ENCODE data around the gene LRMDA. TPM values are rescaled to one million over a fixed set of nuclear protein-coding genes. Genes with fewer than 3 reads are reported as not detected.
A peak's percentile ranks its signal among the peaks of the same experiment; 100 is the strongest.

The LRMDA gene
- total RNA-seq, 1 donor from 2014 or later, result 5.2 TPM

DNA sequence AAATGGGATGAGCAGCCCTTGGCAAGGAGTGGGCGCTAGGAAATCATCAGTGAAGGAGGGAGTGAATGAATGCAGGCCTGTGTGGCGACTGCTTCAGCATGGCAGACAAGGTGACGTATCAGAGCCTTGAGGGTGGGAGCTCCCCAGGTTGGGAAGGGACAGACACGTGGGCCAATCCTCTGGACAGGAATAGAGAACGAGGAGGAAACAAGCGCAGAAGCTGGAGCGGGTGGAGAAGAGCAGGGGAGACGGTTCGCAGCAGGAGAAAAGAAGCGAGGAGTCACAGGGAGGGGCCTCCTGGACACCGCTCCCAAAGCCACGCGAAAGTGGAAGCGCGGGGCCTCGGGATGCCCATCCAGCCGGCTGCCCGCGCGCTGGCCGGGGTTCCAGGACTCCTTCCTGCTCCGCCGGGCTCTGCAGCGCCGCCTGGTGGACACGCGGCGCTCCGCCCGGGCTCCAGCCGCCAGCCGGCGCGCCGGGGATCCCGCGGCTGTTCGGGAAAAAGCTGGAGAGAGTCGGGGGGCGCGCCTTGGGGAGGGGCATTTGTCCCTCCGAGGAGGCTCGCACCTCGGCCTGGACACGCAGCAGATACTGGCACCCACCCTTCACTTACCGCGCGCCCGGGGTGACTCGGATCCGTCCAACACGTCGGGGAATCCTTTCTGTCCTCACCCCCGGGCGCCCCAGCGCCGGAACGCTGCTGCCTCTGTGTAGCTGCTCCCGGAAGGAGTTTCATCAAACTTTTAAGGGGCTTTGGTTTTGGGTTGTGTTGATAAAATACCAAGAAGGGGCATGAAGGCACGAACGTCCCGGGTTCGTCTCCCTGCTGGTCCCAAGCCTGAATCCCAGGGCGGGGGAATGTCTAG is 36.1 kb upstream of the LRMDA start:
- peak overlapping the region; percentile 78 for H3K27ac Mint-ChIP-seq
- peaks cover 99% of the 10 kb centered on the region for H3K27me3 ChIP-seq
- peak overlapping the region; percentile 83 for H3K4me3 Mint-ChIP-seq
- H3K4me3 ChIP-seq, result peak overlapping the region; percentile 87
- H3K4me1 ChIP-seq, result peaks cover 21% of the 10 kb centered on the region
- H3K79me2 ChIP-seq (ENCODE audit: low read depth), result peaks cover 31% of the 10 kb centered on the region
- peaks cover 11% of the 10 kb centered on the region for H3F3A ChIP-seq (ENCODE audit: low read depth)
- peaks cover 4% of the 10 kb centered on the region for H3K36me3 ChIP-seq
- peak overlapping the region; percentile 18 for H2AFZ ChIP-seq (replicated peaks)
- peaks cover 30% of the 10 kb centered on the region for H3K27me3 Mint-ChIP-seq (ENCODE audit: insufficient read depth, low read depth)
- peak; percentile 86 for DNase-seq (ENCODE audit: low spot score)
- peaks cover 20% of the 10 kb centered on the region for H3K4me1 Mint-ChIP-seq
- TF ChIP-seq EZH2 (IDR thresholded peaks at IDR 0.05), result no peak
- no peak for TF ChIP-seq EZH2phosphoT487 (IDR thresholded peaks at IDR 0.05)
- TF ChIP-seq, protein P1, sequence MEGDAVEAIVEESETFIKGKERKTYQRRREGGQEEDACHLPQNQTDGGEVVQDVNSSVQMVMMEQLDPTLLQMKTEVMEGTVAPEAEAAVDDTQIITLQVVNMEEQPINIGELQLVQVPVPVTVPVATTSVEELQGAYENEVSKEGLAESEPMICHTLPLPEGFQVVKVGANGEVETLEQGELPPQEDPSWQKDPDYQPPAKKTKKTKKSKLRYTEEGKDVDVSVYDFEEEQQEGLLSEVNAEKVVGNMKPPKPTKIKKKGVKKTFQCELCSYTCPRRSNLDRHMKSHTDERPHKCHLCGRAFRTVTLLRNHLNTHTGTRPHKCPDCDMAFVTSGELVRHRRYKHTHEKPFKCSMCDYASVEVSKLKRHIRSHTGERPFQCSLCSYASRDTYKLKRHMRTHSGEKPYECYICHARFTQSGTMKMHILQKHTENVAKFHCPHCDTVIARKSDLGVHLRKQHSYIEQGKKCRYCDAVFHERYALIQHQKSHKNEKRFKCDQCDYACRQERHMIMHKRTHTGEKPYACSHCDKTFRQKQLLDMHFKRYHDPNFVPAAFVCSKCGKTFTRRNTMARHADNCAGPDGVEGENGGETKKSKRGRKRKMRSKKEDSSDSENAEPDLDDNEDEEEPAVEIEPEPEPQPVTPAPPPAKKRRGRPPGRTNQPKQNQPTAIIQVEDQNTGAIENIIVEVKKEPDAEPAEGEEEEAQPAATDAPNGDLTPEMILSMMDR (IDR thresholded peaks at IDR 0.05), result peak; percentile 89
- H3K36me3 Mint-ChIP-seq, result peaks cover 19% of the 10 kb centered on the region
- H3K9ac ChIP-seq, result no peak overlapping the region
- H3K9me3 Mint-ChIP-seq, result no peaks in the 10 kb centered on the region
- no peak overlapping the region for H3K27ac ChIP-seq
- peak overlapping the region; percentile 80 for H3K4me2 ChIP-seq
- no peaks in the 10 kb centered on the region for H3K9me3 ChIP-seq (ENCODE audit: low read depth)
- H4K20me1 ChIP-seq (ENCODE audit: low read depth), result peaks cover 58% of the 10 kb centered on the region

DNA sequence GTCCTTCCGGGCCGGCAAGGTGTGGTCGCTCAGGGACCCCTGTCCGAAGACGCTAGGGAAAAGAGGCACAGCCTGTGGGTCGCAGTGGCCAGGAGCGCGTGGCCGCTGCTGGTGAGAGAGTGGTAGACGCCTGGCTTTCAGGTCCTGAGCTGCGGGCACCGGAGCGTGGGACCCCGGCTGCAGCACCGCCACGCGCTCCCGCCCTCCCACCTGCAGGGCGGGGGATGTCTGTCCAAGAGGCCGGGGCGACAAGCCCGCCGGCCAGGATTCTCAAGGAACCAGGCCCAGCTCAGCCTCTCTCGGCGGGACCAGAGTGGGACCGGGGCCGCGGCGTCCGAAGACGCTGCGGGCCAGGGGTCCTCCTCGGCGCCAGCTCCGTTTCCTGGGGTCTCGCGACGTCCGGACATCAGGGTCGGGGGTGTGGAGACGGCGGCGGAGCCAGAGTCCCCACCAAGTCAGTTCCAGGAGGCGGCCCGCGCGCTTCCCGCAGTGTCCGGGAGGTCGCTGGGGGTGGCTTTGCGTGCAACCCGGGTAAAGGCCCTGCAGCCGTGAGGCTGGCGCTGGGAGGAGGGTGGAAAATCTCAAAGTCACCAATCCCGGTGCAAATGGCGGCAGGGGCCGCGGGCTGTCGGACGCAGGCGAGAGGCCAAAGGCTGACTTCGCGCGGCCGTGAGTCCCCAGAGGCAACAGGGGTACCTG is 35.3 kb upstream of the LRMDA start:
- peak overlapping the region; percentile 21 for H3K27ac Mint-ChIP-seq
- Histone ChIP-seq H3F3A (ENCODE audit: low read depth) (peaks cover 18% of the 10 kb centered on the region), H4K20me1 (ENCODE audit: low read depth) (peaks cover 66% of the 10 kb centered on the region), H3K27ac (no peak overlapping the region), H2AFZ (replicated peaks) (peak overlapping the region; percentile 18), H3K36me3 (peaks cover 4% of the 10 kb centered on the region), H3K27me3 (peaks cover 98% of the 10 kb centered on the region), H3K4me2 (peak overlapping the region; percentile 80), H3K9ac (no peak overlapping the region), H3K4me1 (peaks cover 21% of the 10 kb centered on the region), H3K9me3 (ENCODE audit: low read depth) (no peaks in the 10 kb centered on the region), H3K79me2 (ENCODE audit: low read depth) (peaks cover 39% of the 10 kb centered on the region), H3K4me3 (peak overlapping the region; percentile 87)
- no peaks in the 10 kb centered on the region for H3K9me3 Mint-ChIP-seq
- DNase-seq (ENCODE audit: low spot score), result peak; percentile 60
- H3K36me3 Mint-ChIP-seq, result peaks cover 21% of the 10 kb centered on the region
- H3K27me3 Mint-ChIP-seq (ENCODE audit: insufficient read depth, low read depth), result peaks cover 34% of the 10 kb centered on the region
- TF ChIP-seq, protein P1 (IDR thresholded peaks at IDR 0.05), result no peak
- TF ChIP-seq EZH2 (IDR thresholded peaks at IDR 0.05) (peak; percentile 95), EZH2phosphoT487 (IDR thresholded peaks at IDR 0.05) (peak; percentile 46)
- peaks cover 20% of the 10 kb centered on the region for H3K4me1 Mint-ChIP-seq
- H3K4me3 Mint-ChIP-seq, result peak overlapping the region; percentile 83

DNA sequence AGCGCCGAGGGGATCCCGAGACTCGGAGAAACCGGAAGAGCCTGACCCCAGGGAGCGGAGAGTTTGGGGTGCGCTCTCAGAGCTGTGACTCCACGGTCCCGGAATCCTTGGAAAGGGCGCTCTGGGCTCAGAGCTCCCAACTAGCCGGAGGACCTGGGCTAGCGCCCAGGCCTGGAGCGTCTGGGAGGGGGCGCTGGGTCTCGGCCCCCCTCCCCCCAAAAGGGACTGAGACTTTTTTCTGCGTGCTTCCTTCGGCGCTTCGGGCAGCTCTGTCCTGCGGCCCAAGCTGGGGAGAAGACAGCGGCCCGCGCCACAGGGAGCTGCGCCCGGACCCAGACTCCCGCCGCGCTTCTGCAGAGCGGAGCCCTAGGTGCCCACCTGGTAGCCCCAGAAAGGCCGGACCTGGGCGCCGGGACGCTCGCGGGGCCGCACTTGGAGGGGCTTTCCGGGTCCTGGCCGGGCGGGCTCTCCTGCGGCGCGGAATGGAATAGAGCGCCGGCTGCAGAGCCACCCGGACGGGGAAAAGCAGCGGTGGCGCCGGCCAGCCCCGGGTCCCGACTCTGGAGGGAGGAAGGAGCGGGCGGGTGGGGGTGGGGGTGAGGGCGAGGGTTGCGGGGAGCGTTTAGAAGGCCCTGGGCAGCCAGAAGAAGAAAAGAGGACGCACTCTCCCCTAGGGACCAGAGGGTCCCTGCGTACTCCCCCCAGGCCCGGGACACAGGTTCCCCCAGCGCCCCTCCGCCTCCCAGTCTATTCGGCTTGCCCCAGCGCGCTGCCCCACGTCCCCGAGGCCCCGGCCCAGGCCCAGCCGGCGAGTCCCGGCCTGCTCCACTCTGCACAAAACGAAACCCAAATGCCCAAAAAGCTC is 34.6 kb upstream of the LRMDA start:
- peaks cover 20% of the 10 kb centered on the region for H3K4me1 Mint-ChIP-seq
- H3K9me3 Mint-ChIP-seq, result no peaks in the 10 kb centered on the region
- peak overlapping the region; percentile 85 for H3K27ac Mint-ChIP-seq
- H3K4me3 ChIP-seq, result peak overlapping the region; percentile 87
- peak overlapping the region; percentile 80 for H3K4me2 ChIP-seq
- H3K36me3 ChIP-seq, result peaks cover 4% of the 10 kb centered on the region
- H3K79me2 ChIP-seq (ENCODE audit: low read depth), result peaks cover 41% of the 10 kb centered on the region
- DNase-seq (ENCODE audit: low spot score), result peak; percentile 61
- TF ChIP-seq EZH2phosphoT487 (IDR thresholded peaks at IDR 0.05), result peak; percentile 49
- TF ChIP-seq, protein P1 (IDR thresholded peaks at IDR 0.05), result no peak
- TF ChIP-seq EZH2 (IDR thresholded peaks at IDR 0.05), result peak; percentile 48
- no peak overlapping the region for H3K27ac ChIP-seq
- peak overlapping the region; percentile 18 for H2AFZ ChIP-seq (replicated peaks)
- peaks cover 23% of the 10 kb centered on the region for H3F3A ChIP-seq (ENCODE audit: low read depth)
- H3K9ac ChIP-seq, result no peak overlapping the region
- peaks cover 21% of the 10 kb centered on the region for H3K4me1 ChIP-seq
- peaks cover 21% of the 10 kb centered on the region for H3K36me3 Mint-ChIP-seq
- peaks cover 69% of the 10 kb centered on the region for H4K20me1 ChIP-seq (ENCODE audit: low read depth)
- H3K27me3 ChIP-seq, result peaks cover 90% of the 10 kb centered on the region
- no peaks in the 10 kb centered on the region for H3K9me3 ChIP-seq (ENCODE audit: low read depth)
- H3K27me3 Mint-ChIP-seq (ENCODE audit: insufficient read depth, low read depth), result peaks cover 34% of the 10 kb centered on the region
- H3K4me3 Mint-ChIP-seq, result peak overlapping the region; percentile 97

Measured in neural progenitor cell (in vitro differentiated cells).